Measurements from ENCODE around the gene DCDC2C.

DCDC2C gene

GRCh38 chr2:3759761-3760160 lies 56.4 kb downstream of the DCDC2C start:
- TF ChIP-seq POLR2AphosphoS5 (IDR thresholded peaks at IDR 0.05; ENCODE audit: low read depth, low read length) (no peak), TAF1 (IDR thresholded peaks at IDR 0.05; ENCODE audit: borderline replicate concordance, insufficient read depth, low read length) (no peak), FOXP2 (optimal IDR thresholded peaks at IDR 0.05; ENCODE audit: borderline replicate concordance, extremely low read depth, extremely low read length, insufficient read depth) (no peak), SIN3A (IDR thresholded peaks at IDR 0.05; ENCODE audit: borderline replicate concordance, insufficient read depth, low read length) (no peak)
- TF ChIP-seq, protein P1, sequence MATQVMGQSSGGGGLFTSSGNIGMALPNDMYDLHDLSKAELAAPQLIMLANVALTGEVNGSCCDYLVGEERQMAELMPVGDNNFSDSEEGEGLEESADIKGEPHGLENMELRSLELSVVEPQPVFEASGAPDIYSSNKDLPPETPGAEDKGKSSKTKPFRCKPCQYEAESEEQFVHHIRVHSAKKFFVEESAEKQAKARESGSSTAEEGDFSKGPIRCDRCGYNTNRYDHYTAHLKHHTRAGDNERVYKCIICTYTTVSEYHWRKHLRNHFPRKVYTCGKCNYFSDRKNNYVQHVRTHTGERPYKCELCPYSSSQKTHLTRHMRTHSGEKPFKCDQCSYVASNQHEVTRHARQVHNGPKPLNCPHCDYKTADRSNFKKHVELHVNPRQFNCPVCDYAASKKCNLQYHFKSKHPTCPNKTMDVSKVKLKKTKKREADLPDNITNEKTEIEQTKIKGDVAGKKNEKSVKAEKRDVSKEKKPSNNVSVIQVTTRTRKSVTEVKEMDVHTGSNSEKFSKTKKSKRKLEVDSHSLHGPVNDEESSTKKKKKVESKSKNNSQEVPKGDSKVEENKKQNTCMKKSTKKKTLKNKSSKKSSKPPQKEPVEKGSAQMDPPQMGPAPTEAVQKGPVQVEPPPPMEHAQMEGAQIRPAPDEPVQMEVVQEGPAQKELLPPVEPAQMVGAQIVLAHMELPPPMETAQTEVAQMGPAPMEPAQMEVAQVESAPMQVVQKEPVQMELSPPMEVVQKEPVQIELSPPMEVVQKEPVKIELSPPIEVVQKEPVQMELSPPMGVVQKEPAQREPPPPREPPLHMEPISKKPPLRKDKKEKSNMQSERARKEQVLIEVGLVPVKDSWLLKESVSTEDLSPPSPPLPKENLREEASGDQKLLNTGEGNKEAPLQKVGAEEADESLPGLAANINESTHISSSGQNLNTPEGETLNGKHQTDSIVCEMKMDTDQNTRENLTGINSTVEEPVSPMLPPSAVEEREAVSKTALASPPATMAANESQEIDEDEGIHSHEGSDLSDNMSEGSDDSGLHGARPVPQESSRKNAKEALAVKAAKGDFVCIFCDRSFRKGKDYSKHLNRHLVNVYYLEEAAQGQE (IDR thresholded peaks at IDR 0.05; ENCODE audit: insufficient read depth in 1 of 2, low read depth in 2 of 2, low read length in 2 of 2), result no peak

- TF ChIP-seq POLR2AphosphoS5 (IDR thresholded peaks at IDR 0.05; ENCODE audit: low read depth, low read length) (no peak), TAF1 (IDR thresholded peaks at IDR 0.05; ENCODE audit: borderline replicate concordance, insufficient read depth, low read length) (no peak), FOXP2 (optimal IDR thresholded peaks at IDR 0.05; ENCODE audit: borderline replicate concordance, extremely low read depth, extremely low read length, insufficient read depth) (no peak), SIN3A (IDR thresholded peaks at IDR 0.05; ENCODE audit: borderline replicate concordance, insufficient read depth, low read length) (no peak)
- TF ChIP-seq, protein P1 (IDR thresholded peaks at IDR 0.05; ENCODE audit: insufficient read depth in 1 of 2, low read depth in 2 of 2, low read length in 2 of 2), result no peak
Observed at GRCh38 chr2:3761272-3761671, 57.9 kb downstream of the DCDC2C start.

GRCh38 chr2:3762771-3763447 lies 59.5 kb downstream of the DCDC2C start:
- no peak for TF ChIP-seq TAF1 (IDR thresholded peaks at IDR 0.05; ENCODE audit: borderline replicate concordance, insufficient read depth, low read length)
- no peak for TF ChIP-seq POLR2AphosphoS5 (IDR thresholded peaks at IDR 0.05; ENCODE audit: low read depth, low read length)
- TF ChIP-seq, protein P1 (IDR thresholded peaks at IDR 0.05; ENCODE audit: insufficient read depth in 1 of 2, low read depth in 2 of 2, low read length in 2 of 2), result no peak
- no peak for TF ChIP-seq FOXP2 (optimal IDR thresholded peaks at IDR 0.05; ENCODE audit: borderline replicate concordance, extremely low read depth, extremely low read length, insufficient read depth)
- no peak for TF ChIP-seq SIN3A (IDR thresholded peaks at IDR 0.05; ENCODE audit: borderline replicate concordance, insufficient read depth, low read length)

GRCh38 chr2:3766824-3767223 lies 63.4 kb downstream of the DCDC2C start:
- TF ChIP-seq POLR2AphosphoS5 (IDR thresholded peaks at IDR 0.05; ENCODE audit: low read depth, low read length) (no peak), TAF1 (IDR thresholded peaks at IDR 0.05; ENCODE audit: borderline replicate concordance, insufficient read depth, low read length) (no peak), FOXP2 (optimal IDR thresholded peaks at IDR 0.05; ENCODE audit: borderline replicate concordance, extremely low read depth, extremely low read length, insufficient read depth) (no peak), SIN3A (IDR thresholded peaks at IDR 0.05; ENCODE audit: borderline replicate concordance, insufficient read depth, low read length) (no peak)
- TF ChIP-seq, protein P1 (IDR thresholded peaks at IDR 0.05; ENCODE audit: insufficient read depth in 1 of 2, low read depth in 2 of 2, low read length in 2 of 2), result no peak

Measured in PFSK-1 (cell line).